HepG2 (cell line): ENCODE measurements around the gene SCUBE1. TPM values are rescaled to one million over a fixed set of nuclear protein-coding genes. Genes with fewer than 3 reads are reported as not detected.
A peak's percentile ranks its signal among the peaks of the same experiment; 100 is the strongest.

Experiments used
- ARNTL ChIP-seq: sonication (generic); formaldehyde crosslinking; IDR thresholded peaks from 2 replicates; pipeline ENCODE4 v1.4.0; 2020; ENCODE audit warnings: mild to moderate bottlenecking, missing genetic modification reagents
- DDIT3 ChIP-seq: sonication (generic); formaldehyde crosslinking; IDR thresholded peaks from 2 replicates; pipeline ENCODE4 v1.4.0; 2020; ENCODE audit warnings: mild to moderate bottlenecking, missing genetic modification reagents
- EEA1 ChIP-seq: sonication (generic); formaldehyde crosslinking; IDR thresholded peaks from 2 replicates; pipeline ENCODE4 v1.5.1; 2020; ENCODE audit warnings: mild to moderate bottlenecking, missing genetic modification reagents, borderline replicate concordance
- EHMT2 ChIP-seq: fragments of 200-600 bp; sonication (generic); IDR thresholded peaks from 2 replicates; pipeline ENCODE4 v1.7.0; 2017; ENCODE audit warnings: antibody characterized with exemption, low read depth, low read length, borderline replicate concordance
- GABPA ChIP-seq, 2 experiments: IDR thresholded peaks; 2 replicates each; pipeline ENCODE4 v1.6.1; 2011 to 2016; ENCODE audit warnings: low read depth in 2 of 2, low read length in 1 of 2, missing biosample characterization in 1 of 2, missing genetic modification characterization in 1 of 2
- GATA4 ChIP-seq: sonication (generic); IDR thresholded peaks from 2 replicates; pipeline ENCODE4 v1.6.1; 2016; ENCODE audit warnings: antibody characterized with exemption, low read depth, borderline replicate concordance
- HCFC1 ChIP-seq: fragments of 150-350 bp; IDR thresholded peaks from 2 replicates; pipeline ENCODE4 v1.6.1; 2014; ENCODE audit warnings: low read depth, low read length
- KMT2B ChIP-seq: IDR thresholded peaks from 2 replicates; pipeline ENCODE4 v1.6.1; 2016; ENCODE audit warnings: missing genetic modification reagents, missing compliant biosample characterization
- MIER3 ChIP-seq: IDR thresholded peaks from 2 replicates; pipeline ENCODE4 v1.6.1; 2016; ENCODE audit warnings: missing compliant biosample characterization, borderline replicate concordance
- MTA1 ChIP-seq: sonication (generic); formaldehyde crosslinking; IDR thresholded peaks from 2 replicates; pipeline ENCODE4 v1.4.0; 2020; ENCODE audit warnings: missing genetic modification reagents, mild to moderate bottlenecking, borderline replicate concordance
- PAX8 ChIP-seq: sonication (generic); formaldehyde crosslinking; IDR thresholded peaks from 2 replicates; pipeline ENCODE4 v1.8.0; 2022; ENCODE audit warnings: mild to moderate bottlenecking, missing genetic modification reagents, borderline replicate concordance
- PCBP2 ChIP-seq: fragments of 200-400 bp; formaldehyde crosslinking; optimal IDR thresholded peaks from 2 replicates; pipeline ENCODE3; 2018; ENCODE audit warnings: low read length, low read depth; ENCODE audit not compliant: poor library complexity, severe bottlenecking
- SIX1 ChIP-seq: sonication (generic); formaldehyde crosslinking; IDR thresholded peaks from 2 replicates; pipeline ENCODE4 v1.4.0; 2020; ENCODE audit warnings: missing genetic modification reagents, borderline replicate concordance
- SMAD3 ChIP-seq: sonication (generic); formaldehyde crosslinking; IDR thresholded peaks from 2 replicates; pipeline ENCODE4 v1.4.0; 2020; ENCODE audit warnings: missing genetic modification reagents
- TAF15 ChIP-seq: fragments of 200-400 bp; formaldehyde crosslinking; IDR thresholded peaks from one replicate; pipeline ENCODE4 v1.6.1; 2018; ENCODE audit warnings: mild to moderate bottlenecking, low read depth, low read length; ENCODE audit not compliant: poor library complexity, severe bottlenecking
- ZFAT ChIP-seq: sonication (generic); formaldehyde crosslinking; conservative IDR thresholded peaks from 2 replicates; pipeline ENCODE4 v1.8.1; 2023; ENCODE audit warnings: missing genetic modification reagents, inconsistent platforms
- ZKSCAN8 ChIP-seq: IDR thresholded peaks from 2 replicates; pipeline ENCODE4 v1.6.1; 2016; ENCODE audit warnings: borderline replicate concordance, missing genetic modification reagents, missing compliant biosample characterization
- ZMAT5 ChIP-seq: sonication (generic); formaldehyde crosslinking; IDR thresholded peaks from 2 replicates; pipeline ENCODE4 v1.5.0; 2020; ENCODE audit warnings: mild to moderate bottlenecking, low read depth, missing genetic modification reagents, borderline replicate concordance
- ZMYM2 ChIP-seq: sonication (generic); formaldehyde crosslinking; IDR thresholded peaks from 2 replicates; pipeline ENCODE4 v1.8.0; 2022; ENCODE audit warnings: mild to moderate bottlenecking, missing genetic modification reagents
- ZNF180 ChIP-seq: sonication (generic); formaldehyde crosslinking; IDR thresholded peaks from 2 replicates; pipeline ENCODE4 v1.4.0; 2020; ENCODE audit warnings: low read depth, missing genetic modification reagents, borderline replicate concordance
- ZNF253 ChIP-seq: sonication (generic); formaldehyde crosslinking; IDR thresholded peaks from 2 replicates; pipeline ENCODE4 v1.8.0; 2022; ENCODE audit warnings: mild to moderate bottlenecking, missing genetic modification reagents, borderline replicate concordance
- ZNF274 ChIP-seq: sonication (generic); formaldehyde crosslinking; IDR thresholded peaks from 2 replicates; pipeline ENCODE4 v1.5.1; 2020; ENCODE audit warnings: mild to moderate bottlenecking, missing genetic modification reagents
- ZNF496 ChIP-seq: sonication (generic); formaldehyde crosslinking; IDR thresholded peaks from 2 replicates; pipeline ENCODE4 v1.8.1; 2023; ENCODE audit warnings: mild to moderate bottlenecking, moderate library complexity, missing genetic modification reagents; ENCODE audit not compliant: insufficient replicate concordance
- ZNF501 ChIP-seq: sonication (generic); formaldehyde crosslinking; IDR thresholded peaks from 2 replicates; pipeline ENCODE4 v1.5.1; 2020; ENCODE audit warnings: mild to moderate bottlenecking, moderate library complexity, missing genetic modification reagents
- ZNF503 ChIP-seq: sonication (generic); formaldehyde crosslinking; IDR thresholded peaks from 2 replicates; pipeline ENCODE4 v1.4.0; 2020; ENCODE audit warnings: missing genetic modification reagents
- ZNF629 ChIP-seq: sonication (generic); formaldehyde crosslinking; conservative IDR thresholded peaks from 2 replicates; pipeline ENCODE4 v1.5.0; 2020; ENCODE audit warnings: missing genetic modification reagents
- ZNF773 ChIP-seq: sonication (generic); formaldehyde crosslinking; IDR thresholded peaks from 2 replicates; pipeline ENCODE4 v1.4.0; 2020; ENCODE audit warnings: missing genetic modification reagents, borderline replicate concordance
- ZNF841 ChIP-seq: sonication (generic); formaldehyde crosslinking; IDR thresholded peaks from 2 replicates; pipeline ENCODE4 v1.8.1; 2023; ENCODE audit warnings: missing genetic modification reagents, borderline replicate concordance
- polyA plus RNA-seq, 8 experiments: library from polyadenylated mRNA; depleted of rRNA in 3 of 8; stranded (reverse) in 7 of 8; unstranded in 1 of 8; fragments of >200 nt; fragmentation: Illumina TruSeq in 4 of 8; extraction: Trizol in 4 of 8; gene quantifications; 2 replicates each; pipeline versions ENCODE4 v1.2.1 to v1.2.3, GENCODE V29; 2011 to 2016; ENCODE audit warnings: low read depth in 4 of 8, missing spikeins in 1 of 8, mixed read lengths in 1 of 8; ENCODE audit not compliant: insufficient read depth in 1 of 8
- total RNA-seq, 5 experiments: library from RNA; depleted of rRNA; stranded (reverse); fragments of >200 nt; fragmentation: Illumina TruSeq; extraction: Trizol; gene quantifications; 2 replicates each; pipeline ENCODE4 v1.2.3, GENCODE V29; 2016; ENCODE audit warnings: low read depth in 1 of 5

SCUBE1 gene
- total and polyA plus RNA-seq, 2 of the 13 experiments (the other 11 are each of a cell fraction or from before 2014, with no cell fraction given): under 0.01 to 0.05 TPM

DNA sequence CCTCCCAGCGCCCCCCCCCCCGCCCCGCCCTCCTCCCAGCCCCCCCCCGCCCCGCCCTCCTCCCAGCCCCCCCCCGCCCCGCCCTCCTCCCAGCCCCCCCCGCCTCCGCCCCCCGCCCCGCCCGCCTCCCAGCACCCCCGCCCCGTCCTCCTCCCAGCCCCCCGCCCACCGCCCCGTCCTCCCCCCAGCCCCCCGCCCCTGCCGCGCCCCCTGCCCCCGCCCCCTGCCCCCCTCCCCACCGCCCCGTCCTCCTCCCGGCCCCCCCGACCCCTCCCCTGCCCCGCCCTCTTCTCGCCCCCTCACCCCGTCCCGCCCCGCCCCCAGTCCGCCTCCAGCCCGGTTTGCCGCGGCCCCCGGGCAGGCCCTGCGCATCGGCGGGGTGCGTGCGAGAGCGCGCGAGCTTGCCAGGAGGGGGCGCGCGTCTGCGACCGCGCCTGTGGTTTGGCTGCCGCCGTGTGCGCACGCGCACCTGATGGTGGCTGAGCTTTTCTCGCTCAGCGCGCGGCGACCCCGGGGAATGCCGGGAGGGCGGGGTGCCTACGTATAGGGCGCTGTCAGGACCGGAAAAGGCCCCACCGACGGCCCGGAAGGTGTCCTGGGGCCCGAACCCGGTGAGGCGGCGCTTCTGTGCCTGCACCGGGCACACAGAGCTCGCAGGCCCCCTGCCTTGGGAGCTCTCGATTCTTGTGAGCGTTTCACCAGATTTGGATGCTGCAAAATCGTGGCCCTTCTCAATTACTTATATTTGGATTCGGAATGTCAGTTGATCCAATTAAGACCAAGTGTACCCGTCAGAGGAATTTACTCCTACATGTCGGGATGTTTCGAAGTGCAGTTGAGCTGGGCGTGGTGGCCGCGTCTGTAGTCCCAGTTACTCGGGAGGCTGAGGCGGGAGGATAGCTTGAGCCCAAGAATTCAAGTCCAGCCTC is 155.7 kb downstream of the SCUBE1 start (continued):
- no peak for TF ChIP-seq ZNF841 (CRISPR knock-in tag)
- TF ChIP-seq ZMYM2 (CRISPR knock-in tag): no peak
- TF ChIP-seq ZNF496 (CRISPR knock-in tag): no peak
- no peak for TF ChIP-seq ZKSCAN8
- peak; percentile 55; the same call in 1 of the 2 replicates for TF ChIP-seq ZNF274 (CRISPR knock-in tag)
- TF ChIP-seq TAF15: no peak
- TF ChIP-seq GABPA (IDR thresholded peaks at IDR 0.05; ENCODE audit: low read depth, low read length): peak; percentile 91
- TF ChIP-seq GABPA (CRISPR knock-in tag; IDR thresholded peaks at IDR 0.05; ENCODE audit: low read depth): peak; percentile 94
- no peak for TF ChIP-seq SIX1 (CRISPR knock-in tag)
- TF ChIP-seq HCFC1: no peak
- TF ChIP-seq EHMT2: no peak
- peak; percentile 70 for TF ChIP-seq ZNF503
- TF ChIP-seq ZNF629 (CRISPR knock-in tag): peak; percentile 46
- no peak for TF ChIP-seq ZNF773 (CRISPR knock-in tag)
- no peak for TF ChIP-seq PAX8 (CRISPR knock-in tag)
- no peak for TF ChIP-seq EEA1 (CRISPR knock-in tag)
- no peak for TF ChIP-seq ZNF180 (CRISPR knock-in tag)
- TF ChIP-seq GATA4: no peak
- TF ChIP-seq ARNTL (CRISPR knock-in tag): no peak
- no peak; the same call in 1 of the 2 replicates for TF ChIP-seq MIER3 (CRISPR knock-in tag)
- TF ChIP-seq ZMAT5 (CRISPR knock-in tag): no peak
- TF ChIP-seq ZNF501 (CRISPR knock-in tag): peak; percentile 83
- no peak for TF ChIP-seq ZNF253
- peak; percentile 79 for TF ChIP-seq KMT2B (CRISPR knock-in tag)
- no peak for TF ChIP-seq DDIT3 (CRISPR knock-in tag)
- TF ChIP-seq MTA1: peak; percentile 54; the same call in 1 of the 2 replicates
- no peak for TF ChIP-seq PCBP2
- 0 out of 2 replicates have a peak, but pooled peaks have one; percentile 42 for TF ChIP-seq SMAD3
- TF ChIP-seq ZFAT (CRISPR knock-in tag): no peak
